Uterus (tissue), 4 donors: ENCODE data around the gene AGFG1. TPM values are rescaled to one million over a fixed set of nuclear protein-coding genes. Genes with fewer than 3 reads are reported as not detected.

Source experiments
- DNase-seq, 2 donors: peaks; one replicate each; pipeline ENCODE4 v3.0.0-alpha.2; 2019 to 2020
- H3K27ac ChIP-seq, 2 donors: fragments of 200-600 bp; sonication (generic); 1 replicate in 1 of 2; 2 replicates in 1 of 2; pipeline ENCODE4 v1.5.1; 2016 to 2018
- H3K27me3 ChIP-seq, 2 donors: fragments of 200-600 bp; sonication (generic); one replicate each; pipeline ENCODE4 v1.5.1; 2018 to 2019; ENCODE audit warnings: control low read depth in 1 of 2
- H3K36me3 ChIP-seq, 2 donors: fragments of 200-600 bp; sonication (generic); one replicate each; pipeline ENCODE4 v1.5.1; 2019; ENCODE audit warnings: control low read depth in 1 of 2
- H3K4me1 ChIP-seq, 2 donors: fragments of 200-600 bp; sonication (generic); one replicate each; pipeline ENCODE4 v1.5.1; 2018 to 2019; ENCODE audit warnings: control low read depth in 1 of 2
- H3K4me3 ChIP-seq, 2 donors: fragments of 200-600 bp; sonication (generic); 1 replicate in 1 of 2; 2 replicates in 1 of 2; pipeline ENCODE4 v1.5.1; 2018 to 2019; ENCODE audit warnings: mild to moderate bottlenecking in 1 of 2
- H3K9me3 ChIP-seq, 2 donors: fragments of 200-600 bp; sonication (generic); one replicate each; pipeline ENCODE4 v1.5.1; 2019; ENCODE audit warnings: control low read depth in 1 of 2
- POLR2A ChIP-seq, 2 donors: fragments of 450-650 bp; IDR thresholded peaks; one replicate each; pipeline ENCODE4 v1.6.1; 2016; ENCODE audit warnings: antibody characterized with exemption in 2 of 2, mild to moderate bottlenecking in 1 of 2, moderate library complexity in 1 of 2
- intact Hi-C: fragments of 100-400 bp; cut with DNase I; formaldehyde crosslinking; loops from one replicate; pipeline ENCODE4 v1.15.1; 2023; ENCODE audit warnings: low total_unique reads
- total RNA-seq, 4 donors: library from RNA; depleted of rRNA in 3 of 4; stranded (reverse); fragments of >200 nt in 3 of 4; gene quantifications; one replicate each; pipeline versions ENCODE4 v1.1.0 to v1.2.4, GENCODE V29; 2014 to 2023
- TF ChIP-seq, protein P1 (sequence below), 4 experiments: fragments of 200-600 bp in 2 of 4; fragments of 450-650 bp in 2 of 4; sonication (generic) in 2 of 4; IDR thresholded peaks; one replicate each; pipeline ENCODE4 v1.5.1; 2016 to 2019; ENCODE audit warnings: antibody characterized with exemption in 4 of 4, mild to moderate bottlenecking in 2 of 4, moderate library complexity in 1 of 4
- donor health status: DM: yes; HTN: yes; CAD: no.

AGFG1 gene
- total RNA-seq, 4 donors from 2014 or later, result 17.6 to 60.4 (median 29.9) TPM

DNA sequence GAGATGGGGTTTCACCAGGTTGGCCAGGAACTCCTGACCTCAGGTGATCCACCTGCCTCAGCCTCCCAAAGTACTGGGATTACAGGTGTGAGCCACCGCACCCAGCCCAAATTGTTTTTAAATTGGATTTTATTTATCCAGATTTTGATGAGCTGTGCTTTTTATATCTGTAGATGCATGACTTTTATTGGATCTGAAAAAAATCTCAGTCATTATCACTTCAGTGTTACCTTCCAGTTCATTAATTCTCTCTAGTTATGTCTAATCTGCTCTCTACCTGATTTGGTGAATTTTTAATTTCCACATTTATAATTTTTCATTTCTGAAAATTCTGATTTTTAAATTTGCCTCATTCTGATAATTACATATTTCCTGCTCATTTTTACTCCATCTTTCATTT is 13.5 kb downstream of the AGFG1 start:
- no peak for TF ChIP-seq POLR2A (IDR thresholded peaks at IDR 0.05)
- TF ChIP-seq, protein P1, sequence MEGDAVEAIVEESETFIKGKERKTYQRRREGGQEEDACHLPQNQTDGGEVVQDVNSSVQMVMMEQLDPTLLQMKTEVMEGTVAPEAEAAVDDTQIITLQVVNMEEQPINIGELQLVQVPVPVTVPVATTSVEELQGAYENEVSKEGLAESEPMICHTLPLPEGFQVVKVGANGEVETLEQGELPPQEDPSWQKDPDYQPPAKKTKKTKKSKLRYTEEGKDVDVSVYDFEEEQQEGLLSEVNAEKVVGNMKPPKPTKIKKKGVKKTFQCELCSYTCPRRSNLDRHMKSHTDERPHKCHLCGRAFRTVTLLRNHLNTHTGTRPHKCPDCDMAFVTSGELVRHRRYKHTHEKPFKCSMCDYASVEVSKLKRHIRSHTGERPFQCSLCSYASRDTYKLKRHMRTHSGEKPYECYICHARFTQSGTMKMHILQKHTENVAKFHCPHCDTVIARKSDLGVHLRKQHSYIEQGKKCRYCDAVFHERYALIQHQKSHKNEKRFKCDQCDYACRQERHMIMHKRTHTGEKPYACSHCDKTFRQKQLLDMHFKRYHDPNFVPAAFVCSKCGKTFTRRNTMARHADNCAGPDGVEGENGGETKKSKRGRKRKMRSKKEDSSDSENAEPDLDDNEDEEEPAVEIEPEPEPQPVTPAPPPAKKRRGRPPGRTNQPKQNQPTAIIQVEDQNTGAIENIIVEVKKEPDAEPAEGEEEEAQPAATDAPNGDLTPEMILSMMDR (IDR thresholded peaks at IDR 0.05), result no peak
- intact Hi-C loops, result no loop called here
- DNase-seq, result no peak
- Histone ChIP-seq H3K9me3 (peaks cover 0 to 4% of the 10 kb centered on the region in 2 donors), H3K27ac (no peak overlapping the region), H3K27me3 (no peaks in the 10 kb centered on the region), H3K36me3 (no peaks in the 10 kb centered on the region), H3K4me1 (no peaks in the 10 kb centered on the region), H3K4me3 (no peak overlapping the region)

- H3K27ac ChIP-seq, result no peak overlapping the region
- intact Hi-C loops, result no loop called here
- no peak overlapping the region for H3K4me3 ChIP-seq
- H3K4me1 ChIP-seq, result no peaks in the 10 kb centered on the region
- H3K36me3 ChIP-seq, result no peaks in the 10 kb centered on the region
- H3K9me3 ChIP-seq, result peaks cover 0 to 4% of the 10 kb centered on the region in 2 donors
- no peaks in the 10 kb centered on the region for H3K27me3 ChIP-seq
- DNase-seq, result no peak
- TF ChIP-seq POLR2A (IDR thresholded peaks at IDR 0.05), result no peak
- TF ChIP-seq, protein P1 (IDR thresholded peaks at IDR 0.05), result no peak
These were observed 14.7 kb downstream of the AGFG1 start for GRCh38 chr2:227486688-227487087.

GRCh38 chr2:227488045-227488444 is 16.1 kb downstream of the AGFG1 start:
- H3K27me3 ChIP-seq, result no peaks in the 10 kb centered on the region
- no peak overlapping the region for H3K4me3 ChIP-seq
- H3K9me3 ChIP-seq, result peaks cover 0 to 4% of the 10 kb centered on the region in 2 donors
- H3K36me3 ChIP-seq, result no peaks in the 10 kb centered on the region
- H3K27ac ChIP-seq, result no peak overlapping the region
- DNase-seq, result no peak
- no peak for TF ChIP-seq POLR2A (IDR thresholded peaks at IDR 0.05)
- TF ChIP-seq, protein P1 (IDR thresholded peaks at IDR 0.05), result no peak
- intact Hi-C loops, result no loop called here
- H3K4me1 ChIP-seq, result no peaks in the 10 kb centered on the region

DNA sequence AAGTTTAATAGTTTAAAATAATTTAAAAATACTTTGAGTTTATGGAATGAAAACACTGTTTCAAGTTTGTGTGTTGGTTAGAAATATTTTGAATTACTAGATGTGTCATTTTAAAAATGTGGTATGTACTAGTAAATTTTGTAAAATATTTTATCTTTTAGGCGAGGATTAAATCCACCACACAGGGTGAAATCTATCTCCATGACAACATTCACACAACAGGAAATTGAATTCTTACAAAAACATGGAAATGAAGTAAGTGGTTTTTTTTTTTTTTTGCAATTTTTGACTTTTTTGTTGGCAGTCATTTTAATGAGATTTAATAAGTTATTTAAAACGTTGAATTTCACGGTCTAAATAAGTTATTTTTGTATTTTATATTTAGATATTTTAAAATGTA is 19.4 kb downstream of the AGFG1 start:
- Histone ChIP-seq H3K36me3 (no peaks in the 10 kb centered on the region), H3K27ac (no peak overlapping the region), H3K9me3 (no peaks in the 10 kb centered on the region), H3K27me3 (no peaks in the 10 kb centered on the region), H3K4me3 (no peak overlapping the region), H3K4me1 (no peaks in the 10 kb centered on the region)
- TF ChIP-seq, protein P1 (IDR thresholded peaks at IDR 0.05), result no peak
- TF ChIP-seq POLR2A (IDR thresholded peaks at IDR 0.05), result no peak
- intact Hi-C loops, result no loop called here
- DNase-seq, result no peak

DNA sequence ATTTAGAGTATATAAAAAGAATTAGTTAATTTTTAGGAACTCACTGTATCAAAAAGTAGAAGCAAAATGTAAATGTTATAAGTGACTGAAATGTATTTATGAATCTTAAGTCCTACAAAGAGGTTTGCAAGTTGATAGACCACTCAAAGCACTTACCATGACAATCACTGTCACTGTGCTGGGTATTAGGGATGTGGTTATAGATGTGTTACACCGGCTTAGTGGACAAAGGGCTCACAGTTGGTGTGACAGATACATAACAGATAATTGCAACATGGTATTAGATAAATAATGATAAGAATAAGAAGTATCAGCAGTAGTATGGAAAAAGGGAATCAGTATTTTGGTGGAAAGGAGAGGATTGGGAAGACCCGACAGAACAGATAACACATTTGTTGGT is 21.6 kb downstream of the AGFG1 start:
- Histone ChIP-seq H3K4me1 (no peaks in the 10 kb centered on the region), H3K9me3 (no peaks in the 10 kb centered on the region), H3K4me3 (no peak overlapping the region), H3K27me3 (no peaks in the 10 kb centered on the region), H3K27ac (no peak overlapping the region), H3K36me3 (no peaks in the 10 kb centered on the region)
- TF ChIP-seq, protein P1 (IDR thresholded peaks at IDR 0.05), result no peak
- no peak for TF ChIP-seq POLR2A (IDR thresholded peaks at IDR 0.05)
- DNase-seq, result no peak
- intact Hi-C loops, result no loop called here
